ENCODE results near the gene RTCB. TPM values are rescaled to one million over a fixed set of nuclear protein-coding genes. Genes with fewer than 3 reads are reported as not detected.

RTCB gene
- total and polyA plus RNA-seq, 2 of the 13 experiments (the other 11 are each of a cell fraction or from before 2014, with no cell fraction given): 108 to 167 TPM

DNA sequence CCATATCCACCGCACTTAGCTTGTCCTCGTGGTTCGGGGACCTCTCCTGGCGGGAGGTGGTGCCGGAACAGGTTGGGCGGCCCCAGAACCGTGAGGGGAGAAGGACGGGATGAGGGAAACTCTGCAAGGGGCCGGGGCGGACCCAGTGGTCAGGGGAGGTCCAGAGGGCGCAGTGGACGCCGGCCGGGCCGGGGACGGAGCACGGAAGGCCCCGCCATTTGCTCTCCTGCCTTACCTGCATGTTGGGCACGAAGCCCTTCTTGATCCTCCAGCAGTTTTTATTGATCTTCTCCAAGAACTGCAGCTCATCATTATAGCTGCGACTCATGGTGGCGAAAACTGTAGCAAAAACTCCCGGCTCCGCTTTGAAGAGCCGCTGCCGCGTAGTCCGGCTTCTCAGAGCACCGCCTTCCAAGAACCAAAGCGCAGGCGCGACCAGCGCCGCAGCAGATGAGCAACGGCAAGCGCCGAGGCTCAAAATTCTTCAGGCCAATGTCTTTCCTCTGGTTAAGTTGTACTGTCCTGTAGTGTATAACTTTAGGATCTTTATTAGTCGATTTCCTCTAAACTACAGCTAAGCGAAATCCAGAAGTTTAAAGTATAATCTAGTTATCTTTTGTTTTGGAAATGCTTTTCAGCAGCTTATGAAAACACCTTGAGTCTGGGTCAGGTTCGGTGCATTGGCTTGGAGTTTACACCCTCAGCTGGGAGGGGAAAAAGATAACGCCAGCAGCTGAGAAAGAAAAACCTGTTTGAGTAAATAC, at the start of gene RTCB (continued):
- 0 out of 2 replicates have a peak, but pooled peaks have one; percentile 27 for TF ChIP-seq AKNA (CRISPR knock-in tag; IDR thresholded peaks at IDR 0.05; ENCODE audit: borderline replicate concordance)
- TF ChIP-seq TCF7 (IDR thresholded peaks at IDR 0.05; ENCODE audit: low read depth): peak; percentile 51; the same call in 1 of the 2 replicates
- peak; percentile 91 for TF ChIP-seq ZFY (CRISPR knock-in tag; IDR thresholded peaks at IDR 0.05)
- TF ChIP-seq, protein P1, sequence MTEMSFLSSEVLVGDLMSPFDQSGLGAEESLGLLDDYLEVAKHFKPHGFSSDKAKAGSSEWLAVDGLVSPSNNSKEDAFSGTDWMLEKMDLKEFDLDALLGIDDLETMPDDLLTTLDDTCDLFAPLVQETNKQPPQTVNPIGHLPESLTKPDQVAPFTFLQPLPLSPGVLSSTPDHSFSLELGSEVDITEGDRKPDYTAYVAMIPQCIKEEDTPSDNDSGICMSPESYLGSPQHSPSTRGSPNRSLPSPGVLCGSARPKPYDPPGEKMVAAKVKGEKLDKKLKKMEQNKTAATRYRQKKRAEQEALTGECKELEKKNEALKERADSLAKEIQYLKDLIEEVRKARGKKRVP (CRISPR knock-in tag; IDR thresholded peaks at IDR 0.05): no peak
- TF ChIP-seq PITX1 (CRISPR knock-in tag; IDR thresholded peaks at IDR 0.05): no peak
- peak in 1 of 2 experiments; percentile 38; a peak in 1 of 4 replicates for TF ChIP-seq REST (IDR thresholded peaks at IDR 0.05; ENCODE audit: borderline replicate concordance in 1 of 2, low read depth in 1 of 2, low read length in 2 of 2)
- TF ChIP-seq KMT2B (CRISPR knock-in tag; IDR thresholded peaks at IDR 0.05): peak; percentile 69
- TF ChIP-seq HMGXB4 (CRISPR knock-in tag; IDR thresholded peaks at IDR 0.05; ENCODE audit: borderline replicate concordance in 1 of 2, low read depth in 1 of 2): peak in 1 of 2 experiments; percentile 53; a peak in 2 of 4 replicates
- TF ChIP-seq NR2F6 (IDR thresholded peaks at IDR 0.05): 0 out of 2 replicates have a peak, but pooled peaks have one; percentile 29
- no peak for TF ChIP-seq NR2F6 (CRISPR knock-in tag; IDR thresholded peaks at IDR 0.05)
- TF ChIP-seq KDM6A (CRISPR knock-in tag; IDR thresholded peaks at IDR 0.05; ENCODE audit: low read depth): no peak
- no peak for TF ChIP-seq DZIP1 (CRISPR knock-in tag; IDR thresholded peaks at IDR 0.05)
- TF ChIP-seq ZNF274 (CRISPR knock-in tag; IDR thresholded peaks at IDR 0.05): no peak
